Measurements from ENCODE around the gene TP63.

- TF ChIP-seq ARNTL (CRISPR knock-in tag; IDR thresholded peaks at IDR 0.05; ENCODE audit: borderline replicate concordance, low read depth) (no peak), PPARA (CRISPR knock-in tag; IDR thresholded peaks at IDR 0.05; ENCODE audit: borderline replicate concordance) (no peak), GLIS3 (CRISPR knock-in tag; IDR thresholded peaks at IDR 0.05) (no peak), CSDC2 (CRISPR knock-in tag; IDR thresholded peaks at IDR 0.05) (no peak), BACH2 (CRISPR knock-in tag; IDR thresholded peaks at IDR 0.05; ENCODE audit: borderline replicate concordance) (no peak), ZNF70 (CRISPR knock-in tag; IDR thresholded peaks at IDR 0.05) (no peak), ZFP3 (CRISPR knock-in tag; IDR thresholded peaks at IDR 0.05) (no peak)
- TF ChIP-seq, protein P1, sequence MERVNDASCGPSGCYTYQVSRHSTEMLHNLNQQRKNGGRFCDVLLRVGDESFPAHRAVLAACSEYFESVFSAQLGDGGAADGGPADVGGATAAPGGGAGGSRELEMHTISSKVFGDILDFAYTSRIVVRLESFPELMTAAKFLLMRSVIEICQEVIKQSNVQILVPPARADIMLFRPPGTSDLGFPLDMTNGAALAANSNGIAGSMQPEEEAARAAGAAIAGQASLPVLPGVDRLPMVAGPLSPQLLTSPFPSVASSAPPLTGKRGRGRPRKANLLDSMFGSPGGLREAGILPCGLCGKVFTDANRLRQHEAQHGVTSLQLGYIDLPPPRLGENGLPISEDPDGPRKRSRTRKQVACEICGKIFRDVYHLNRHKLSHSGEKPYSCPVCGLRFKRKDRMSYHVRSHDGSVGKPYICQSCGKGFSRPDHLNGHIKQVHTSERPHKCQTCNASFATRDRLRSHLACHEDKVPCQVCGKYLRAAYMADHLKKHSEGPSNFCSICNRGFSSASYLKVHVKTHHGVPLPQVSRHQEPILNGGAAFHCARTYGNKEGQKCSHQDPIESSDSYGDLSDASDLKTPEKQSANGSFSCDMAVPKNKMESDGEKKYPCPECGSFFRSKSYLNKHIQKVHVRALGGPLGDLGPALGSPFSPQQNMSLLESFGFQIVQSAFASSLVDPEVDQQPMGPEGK (CRISPR knock-in tag; IDR thresholded peaks at IDR 0.05; ENCODE audit: borderline replicate concordance), result no peak
Observed at GRCh38 chr3:189766416-189766815, 135.2 kb downstream of the TP63 start.

Data from SK-N-SH treated with all-trans-retinoic acid at 6 μM for 48 hours (cell line).